K562 (cell line): ENCODE data around the gene ATXN1. TPM values are rescaled to one million over a fixed set of nuclear protein-coding genes. Genes with fewer than 3 reads are reported as not detected.

Experiments used
- ATAC-seq: fragments of 200-7000 bp; cut with Tn5 transposase; 3 replicates; pipeline ENCODE4 v1.9.1; 2020; ENCODE audit warnings: moderate library complexity
- BruUV-seq: library from RNA; stranded (reverse); fragments of 400-500 nt; replicated peaks from 2 replicates; lab custom pipeline; 2021; lab: Mats Ljungman, UMichigan
- CTCF ChIA-PET: fragments of 300-600 bp; formaldehyde crosslinking; extraction: SDS; loops from one replicate; lab custom pipeline; 2021; ENCODE audit warnings: low intra/inter-chr PET ratio; lab: Yijun Ruan, JAX
- POLR2A ChIA-PET: fragments of 300-600, 350-650 bp; sonication (Branson Sonifier 250); formaldehyde crosslinking; extraction: SDS; loops from one replicate; lab custom pipeline; 2021; ENCODE audit warnings: antibody characterized with exemption, inconsistent platforms; lab: Yijun Ruan, JAX
- DNase-seq, 4 experiments: peaks; one replicate each; pipeline versions ENCODE4 v3.0.0 to v3.0.0-alpha.2; 2011 to 2018; ENCODE audit warnings: low spot score in 3 of 4, mixed read lengths in 3 of 4; ENCODE audit errors: extremely low read depth in 1 of 4
- FAIRE-seq: peaks from 2 replicates; lab custom pipeline; 2011; peaks lifted over from hg19 to GRCh38; lab: Jason Lieb, UNC
- H2AFZ ChIP-seq: 2 replicates; pipeline ENCODE4 v1.6.0; 2011; ENCODE audit warnings: low read depth, low read length, control low read depth, inconsistent platforms
- H3K27ac ChIP-seq: fragments of 200-600 bp; 3 replicates; pipeline ENCODE4 v1.8.0; 2011; ENCODE audit warnings: low read depth, mild to moderate bottlenecking, control low read depth, inconsistent platforms, low read length, moderate library complexity, mixed read lengths; ENCODE audit errors: extremely low read depth
- H3K27me3 ChIP-seq, 2 experiments: fragments of 300-600 bp in 1 of 2; 2 replicates in 1 of 2; 3 replicates in 1 of 2; pipeline versions ENCODE4 v1.6.0 to v1.8.0; 2011; ENCODE audit warnings: inconsistent platforms in 2 of 2, low read length in 2 of 2, mild to moderate bottlenecking in 1 of 2, mixed read lengths in 1 of 2, moderate library complexity in 1 of 2; ENCODE audit not compliant: control insufficient read depth in 2 of 2, insufficient read depth in 2 of 2
- H3K36me3 ChIP-seq: fragments of 300-600 bp; 3 replicates; pipeline ENCODE4 v1.8.0; 2011; ENCODE audit warnings: mild to moderate bottlenecking, low read length, inconsistent platforms; ENCODE audit not compliant: control insufficient read depth, insufficient read depth
- H3K4me1 ChIP-seq, 2 experiments: fragments of 200-600 bp in 1 of 2; replicated peaks in 1 of 2; 2 replicates in 1 of 2; 3 replicates in 1 of 2; pipeline versions ENCODE4 v1.5.1 to v1.8.0; 2011; ENCODE audit warnings: inconsistent platforms in 2 of 2, low read length in 2 of 2, mild to moderate bottlenecking in 1 of 2, mixed read lengths in 1 of 2, moderate library complexity in 1 of 2; ENCODE audit not compliant: control insufficient read depth in 2 of 2, insufficient read depth in 2 of 2
- H3K4me2 ChIP-seq: 2 replicates; pipeline ENCODE4 v1.6.1; 2011; ENCODE audit warnings: low read length, control low read depth, inconsistent platforms, mixed read lengths; ENCODE audit not compliant: insufficient read depth
- H3K4me3 ChIP-seq: fragments of 200-600 bp; sonication (generic), shearing (Covaris generic); 2 replicates; pipeline ENCODE4 v1.5.1; 2016; ENCODE audit warnings: control low read depth, inconsistent platforms
- H3K79me2 ChIP-seq: fragments of 200-600 bp; 3 replicates; pipeline ENCODE4 v1.8.0; 2011; ENCODE audit warnings: low read length, inconsistent platforms; ENCODE audit not compliant: control insufficient read depth, insufficient read depth
- H3K9ac ChIP-seq, 2 experiments: 2 replicates each; pipeline versions ENCODE4 v1.6.0 to v1.6.1; 2011; ENCODE audit warnings: low read depth in 2 of 2, low read length in 2 of 2, control low read depth in 1 of 2, inconsistent platforms in 1 of 2, mild to moderate bottlenecking in 1 of 2, mixed read lengths in 1 of 2; ENCODE audit not compliant: insufficient read depth in 1 of 2
- H3K9me1 ChIP-seq: one replicate; pipeline ENCODE4 v1.6.0; 2011; ENCODE audit warnings: inconsistent platforms, mild to moderate bottlenecking, low read length, moderate library complexity; ENCODE audit not compliant: control insufficient read depth, insufficient read depth
- H3K9me3 ChIP-seq: replicated peaks from 2 replicates; pipeline ENCODE4 v1.5.1; 2011; ENCODE audit warnings: low read depth, low read length, inconsistent platforms; ENCODE audit not compliant: control insufficient read depth, insufficient read depth
- H4K20me1 ChIP-seq: replicated peaks from 2 replicates; pipeline ENCODE4 v1.6.1; 2011; ENCODE audit warnings: low read length, inconsistent platforms, mixed read lengths; ENCODE audit not compliant: control insufficient read depth, insufficient read depth
- CEBPZ ChIP-seq: fragments of 150-350 bp; IDR thresholded peaks from 2 replicates; pipeline ENCODE4 v1.6.1; 2014; ENCODE audit warnings: low read depth, mild to moderate bottlenecking, low read length, borderline replicate concordance
- CREB1 ChIP-seq, 2 experiments: sonication (generic) in 1 of 2; formaldehyde crosslinking in 1 of 2; IDR thresholded peaks; 2 replicates each; pipeline versions ENCODE4 v1.6.1 to v1.8.0; 2012 to 2022; ENCODE audit warnings: inconsistent platforms in 1 of 2, mild to moderate bottlenecking in 1 of 2, missing genetic modification reagents in 1 of 2, moderate library complexity in 1 of 2
- PHB2 ChIP-seq: fragments of 450-650 bp; IDR thresholded peaks from 2 replicates; pipeline ENCODE4 v1.6.1; 2017; ENCODE audit warnings: low read depth
- SAFB ChIP-seq: fragments of 200-400 bp; formaldehyde crosslinking; IDR thresholded peaks from 2 replicates; pipeline ENCODE4 v1.6.1; 2017; ENCODE audit warnings: low read depth, low read length, borderline replicate concordance
- ZFX ChIP-seq: sonication (generic); formaldehyde crosslinking; IDR thresholded peaks from 2 replicates; pipeline ENCODE4 v1.8.0; 2022; ENCODE audit warnings: mild to moderate bottlenecking, missing genetic modification reagents, moderate library complexity
- ZNF76 ChIP-seq: fragments of 250-450 bp; sonication (Bioruptor Pico); IDR thresholded peaks from 2 replicates; pipeline ENCODE4 v1.4.0; 2020; ENCODE audit warnings: mild to moderate bottlenecking, moderate library complexity, borderline replicate concordance
- ZNF780A ChIP-seq: fragments of 250-450 bp; sonication (Bioruptor Pico); IDR thresholded peaks from 2 replicates; pipeline ENCODE4 v1.5.0; 2021; ENCODE audit warnings: mild to moderate bottlenecking
- whole genome bisulfite sequencing: fragments of 100-300 bp; shearing (Covaris generic); methylation state at CpG from one replicate; pipeline ENCODE4 v1.1.6; 2016; ENCODE audit warnings: low coverage, mixed read lengths; ENCODE audit not compliant: insufficient coverage; ENCODE audit errors: missing lambda C conversion rate; 5-methylcytosine and 5-hydroxymethylcytosine counted together
- in situ Hi-C: fragments of 300-500 bp; cut with MboI; formaldehyde crosslinking; loops from 4 replicates; pipeline ENCODE4 v1.15.0; 2018; ENCODE audit warnings: inconsistent platforms, mixed read lengths
- intact Hi-C: fragments of 100-400 bp; cut with micrococcal nuclease; formaldehyde crosslinking; loops from 2 replicates; pipeline ENCODE4 v1.14.2; 2022
- polyA plus RNA-seq, 8 experiments: library from polyadenylated mRNA; depleted of rRNA in 4 of 8; stranded (reverse) in 5 of 8; unstranded in 3 of 8; fragments of >200 nt; fragmentation: Nextera tagmentation in 2 of 8; fragmentation: Illumina TruSeq in 1 of 8; extraction: Ambion mirVana in 2 of 8; extraction: Trizol in 1 of 8; gene quantifications; 2 replicates each; pipeline versions ENCODE4 v1.2.1 to v1.2.3, GENCODE V29; 2011 to 2014; ENCODE audit warnings: inconsistent platforms in 1 of 8, missing spikeins in 1 of 8
- total RNA-seq, 7 experiments: library from RNA; depleted of rRNA in 6 of 7; stranded (reverse); fragments of >200 nt in 6 of 7; fragmentation: Illumina TruSeq in 2 of 7; extraction: Trizol in 2 of 7; gene quantifications; 2 replicates each; pipeline versions ENCODE4 v1.2.1 to v1.2.3, GENCODE V29; 2011 to 2021; ENCODE audit warnings: low replicate concordance in 1 of 7
- TF ChIP-seq, protein P1 (sequence below): sonication (generic); formaldehyde crosslinking; IDR thresholded peaks from 2 replicates; pipeline ENCODE4 v1.8.0; 2022; ENCODE audit warnings: mild to moderate bottlenecking, missing genetic modification reagents
- TF ChIP-seq, protein P2 (sequence below): fragments of 200-800 bp; sonication (Bioruptor generic); IDR thresholded peaks from 2 replicates; pipeline ENCODE4 v1.6.1; 2016; ENCODE audit warnings: missing genetic modification characterization, missing compliant biosample characterization

The ATXN1 gene
- total and polyA plus RNA-seq, 9 of the 15 experiments (the other 6 are each of a cell fraction or from before 2014, with no cell fraction given): under 0.01 to 1.2 (median 0.58) TPM

- Histone ChIP-seq H2AFZ (no peak overlapping the region), H4K20me1 (0 out of 2 replicates have a peak, but pooled peaks cover 4% of the 10 kb centered on the region), H3K27ac (no peak overlapping the region), H3K4me3 (no peak overlapping the region), H3K27me3 (peaks cover 2 to 14% of the 10 kb centered on the region in 2 experiments; a peak in 2 of 5 replicates), H3K79me2 (no peaks in the 10 kb centered on the region), H3K9ac (no peak overlapping the region), H3K36me3 (no peaks in the 10 kb centered on the region), H3K4me1 (no peaks in the 10 kb centered on the region), H3K9me1 (no peaks in the 10 kb centered on the region), H3K9me3 (no peaks in the 10 kb centered on the region), H3K4me2 (no peak overlapping the region)
- intact Hi-C loops: no loop called here
- no peak for ATAC-seq
- DNase-seq: no peak
- no TSS peak for BruUV-seq
- no peak for FAIRE-seq
- ChIA-PET CTCF (no interaction called here), POLR2A (no interaction called here)
- 2% methylated on average over 5 of the region's 5 CpGs for WGBS
- in situ Hi-C loops: no loop called here
- TF ChIP-seq ZNF780A (CRISPR knock-in tag) (no peak), CEBPZ (no peak), CREB1 (IDR thresholded peaks at IDR 0.05) (no peak), CREB1 (CRISPR knock-in tag; IDR thresholded peaks at IDR 0.05) (no peak), ZNF76 (no peak), ZFX (CRISPR knock-in tag) (no peak), SAFB (no peak), PHB2 (no peak)
- TF ChIP-seq, protein P1, sequence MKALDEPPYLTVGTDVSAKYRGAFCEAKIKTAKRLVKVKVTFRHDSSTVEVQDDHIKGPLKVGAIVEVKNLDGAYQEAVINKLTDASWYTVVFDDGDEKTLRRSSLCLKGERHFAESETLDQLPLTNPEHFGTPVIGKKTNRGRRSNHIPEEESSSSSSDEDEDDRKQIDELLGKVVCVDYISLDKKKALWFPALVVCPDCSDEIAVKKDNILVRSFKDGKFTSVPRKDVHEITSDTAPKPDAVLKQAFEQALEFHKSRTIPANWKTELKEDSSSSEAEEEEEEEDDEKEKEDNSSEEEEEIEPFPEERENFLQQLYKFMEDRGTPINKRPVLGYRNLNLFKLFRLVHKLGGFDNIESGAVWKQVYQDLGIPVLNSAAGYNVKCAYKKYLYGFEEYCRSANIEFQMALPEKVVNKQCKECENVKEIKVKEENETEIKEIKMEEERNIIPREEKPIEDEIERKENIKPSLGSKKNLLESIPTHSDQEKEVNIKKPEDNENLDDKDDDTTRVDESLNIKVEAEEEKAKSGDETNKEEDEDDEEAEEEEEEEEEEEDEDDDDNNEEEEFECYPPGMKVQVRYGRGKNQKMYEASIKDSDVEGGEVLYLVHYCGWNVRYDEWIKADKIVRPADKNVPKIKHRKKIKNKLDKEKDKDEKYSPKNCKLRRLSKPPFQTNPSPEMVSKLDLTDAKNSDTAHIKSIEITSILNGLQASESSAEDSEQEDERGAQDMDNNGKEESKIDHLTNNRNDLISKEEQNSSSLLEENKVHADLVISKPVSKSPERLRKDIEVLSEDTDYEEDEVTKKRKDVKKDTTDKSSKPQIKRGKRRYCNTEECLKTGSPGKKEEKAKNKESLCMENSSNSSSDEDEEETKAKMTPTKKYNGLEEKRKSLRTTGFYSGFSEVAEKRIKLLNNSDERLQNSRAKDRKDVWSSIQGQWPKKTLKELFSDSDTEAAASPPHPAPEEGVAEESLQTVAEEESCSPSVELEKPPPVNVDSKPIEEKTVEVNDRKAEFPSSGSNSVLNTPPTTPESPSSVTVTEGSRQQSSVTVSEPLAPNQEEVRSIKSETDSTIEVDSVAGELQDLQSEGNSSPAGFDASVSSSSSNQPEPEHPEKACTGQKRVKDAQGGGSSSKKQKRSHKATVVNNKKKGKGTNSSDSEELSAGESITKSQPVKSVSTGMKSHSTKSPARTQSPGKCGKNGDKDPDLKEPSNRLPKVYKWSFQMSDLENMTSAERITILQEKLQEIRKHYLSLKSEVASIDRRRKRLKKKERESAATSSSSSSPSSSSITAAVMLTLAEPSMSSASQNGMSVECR (CRISPR knock-in tag): no peak
- TF ChIP-seq, protein P2, sequence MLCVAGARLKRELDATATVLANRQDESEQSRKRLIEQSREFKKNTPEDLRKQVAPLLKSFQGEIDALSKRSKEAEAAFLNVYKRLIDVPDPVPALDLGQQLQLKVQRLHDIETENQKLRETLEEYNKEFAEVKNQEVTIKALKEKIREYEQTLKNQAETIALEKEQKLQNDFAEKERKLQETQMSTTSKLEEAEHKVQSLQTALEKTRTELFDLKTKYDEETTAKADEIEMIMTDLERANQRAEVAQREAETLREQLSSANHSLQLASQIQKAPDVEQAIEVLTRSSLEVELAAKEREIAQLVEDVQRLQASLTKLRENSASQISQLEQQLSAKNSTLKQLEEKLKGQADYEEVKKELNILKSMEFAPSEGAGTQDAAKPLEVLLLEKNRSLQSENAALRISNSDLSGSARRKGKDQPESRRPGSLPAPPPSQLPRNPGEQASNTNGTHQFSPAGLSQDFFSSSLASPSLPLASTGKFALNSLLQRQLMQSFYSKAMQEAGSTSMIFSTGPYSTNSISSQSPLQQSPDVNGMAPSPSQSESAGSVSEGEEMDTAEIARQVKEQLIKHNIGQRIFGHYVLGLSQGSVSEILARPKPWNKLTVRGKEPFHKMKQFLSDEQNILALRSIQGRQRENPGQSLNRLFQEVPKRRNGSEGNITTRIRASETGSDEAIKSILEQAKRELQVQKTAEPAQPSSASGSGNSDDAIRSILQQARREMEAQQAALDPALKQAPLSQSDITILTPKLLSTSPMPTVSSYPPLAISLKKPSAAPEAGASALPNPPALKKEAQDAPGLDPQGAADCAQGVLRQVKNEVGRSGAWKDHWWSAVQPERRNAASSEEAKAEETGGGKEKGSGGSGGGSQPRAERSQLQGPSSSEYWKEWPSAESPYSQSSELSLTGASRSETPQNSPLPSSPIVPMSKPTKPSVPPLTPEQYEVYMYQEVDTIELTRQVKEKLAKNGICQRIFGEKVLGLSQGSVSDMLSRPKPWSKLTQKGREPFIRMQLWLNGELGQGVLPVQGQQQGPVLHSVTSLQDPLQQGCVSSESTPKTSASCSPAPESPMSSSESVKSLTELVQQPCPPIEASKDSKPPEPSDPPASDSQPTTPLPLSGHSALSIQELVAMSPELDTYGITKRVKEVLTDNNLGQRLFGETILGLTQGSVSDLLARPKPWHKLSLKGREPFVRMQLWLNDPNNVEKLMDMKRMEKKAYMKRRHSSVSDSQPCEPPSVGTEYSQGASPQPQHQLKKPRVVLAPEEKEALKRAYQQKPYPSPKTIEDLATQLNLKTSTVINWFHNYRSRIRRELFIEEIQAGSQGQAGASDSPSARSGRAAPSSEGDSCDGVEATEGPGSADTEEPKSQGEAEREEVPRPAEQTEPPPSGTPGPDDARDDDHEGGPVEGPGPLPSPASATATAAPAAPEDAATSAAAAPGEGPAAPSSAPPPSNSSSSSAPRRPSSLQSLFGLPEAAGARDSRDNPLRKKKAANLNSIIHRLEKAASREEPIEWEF (CRISPR knock-in tag): no peak
Measured at GRCh38 chr6:16637635-16638034, 123.6 kb downstream of the ATXN1 start.
